Chondrocyte (in vitro differentiated cells): ENCODE data around the gene ZNF555. TPM values are rescaled to one million over a fixed set of nuclear protein-coding genes. Genes with fewer than 3 reads are reported as not detected.

Source experiments
- DNase-seq: peaks from one replicate; pipeline ENCODE4 v3.0.0; 2021; ENCODE audit warnings: mixed read lengths, low spot score
- H3K27ac Mint-ChIP-seq: one replicate; pipeline ENCODE4 v1.8.0; 2021; ENCODE audit warnings: mild to moderate bottlenecking, moderate library complexity, mixed read lengths; ENCODE audit not compliant: unreplicated experiment
- H3K27me3 Mint-ChIP-seq: 2 replicates; pipeline ENCODE4 v1.8.0; 2021; ENCODE audit warnings: low read depth, mixed read lengths
- H3K36me3 Mint-ChIP-seq: 2 replicates; pipeline ENCODE4 v1.8.0; 2021; ENCODE audit warnings: low read depth, mixed read lengths
- H3K4me1 Mint-ChIP-seq: 2 replicates; pipeline ENCODE4 v1.8.0; 2021; ENCODE audit warnings: low read depth, mild to moderate bottlenecking, mixed read lengths
- H3K4me3 Mint-ChIP-seq: one replicate; pipeline ENCODE4 v1.8.0; 2021; ENCODE audit warnings: mild to moderate bottlenecking, moderate library complexity, mixed read lengths; ENCODE audit not compliant: unreplicated experiment
- H3K9me3 Mint-ChIP-seq: 2 replicates; pipeline ENCODE4 v1.8.0; 2021; ENCODE audit warnings: low read depth, mixed read lengths
- CTCF ChIP-seq: fragments of 200-600 bp; sonication (generic); IDR thresholded peaks from 2 replicates; pipeline ENCODE4 v1.5.0; 2021; ENCODE audit warnings: antibody characterized with exemption, mild to moderate bottlenecking, moderate library complexity
- total RNA-seq: library from RNA; stranded (reverse); gene quantifications from 3 replicates; pipeline ENCODE4 v1.2.1, GENCODE V29; 2021

ZNF555 gene
- total RNA-seq, 1 donor from 2014 or later, result 9.2 TPM

- no peak for DNase-seq
- no peaks in the 10 kb centered on the region for H3K9me3 Mint-ChIP-seq
- H3K4me3 Mint-ChIP-seq, result no peak overlapping the region
- H3K36me3 Mint-ChIP-seq, result peaks cover 20% of the 10 kb centered on the region
- H3K27me3 Mint-ChIP-seq, result no peaks in the 10 kb centered on the region
- no peaks in the 10 kb centered on the region for H3K4me1 Mint-ChIP-seq
- no peak for TF ChIP-seq CTCF
- no peak overlapping the region for H3K27ac Mint-ChIP-seq
These were observed 41.8 kb upstream of the ZNF555 start for GRCh38 chr19:2799273-2800020.

GRCh38 chr19:2800506-2800905 lies 40.8 kb upstream of the ZNF555 start:
- Mint-ChIP-seq H3K27ac (no peak overlapping the region), H3K9me3 (no peaks in the 10 kb centered on the region), H3K4me1 (no peaks in the 10 kb centered on the region), H3K4me3 (no peak overlapping the region), H3K27me3 (no peaks in the 10 kb centered on the region), H3K36me3 (peaks cover 21% of the 10 kb centered on the region)
- no peak for TF ChIP-seq CTCF
- no peak for DNase-seq

- Mint-ChIP-seq H3K36me3 (peaks cover 13% of the 10 kb centered on the region), H3K9me3 (no peaks in the 10 kb centered on the region), H3K27me3 (no peaks in the 10 kb centered on the region), H3K27ac (no peak overlapping the region), H3K4me1 (no peaks in the 10 kb centered on the region), H3K4me3 (no peak overlapping the region)
- DNase-seq, result no peak
- TF ChIP-seq CTCF, result no peak
These were observed 38.4 kb upstream of the ZNF555 start for GRCh38 chr19:2802826-2803225.

- no peaks in the 10 kb centered on the region for H3K4me1 Mint-ChIP-seq
- no peak overlapping the region for H3K4me3 Mint-ChIP-seq
- no peak for TF ChIP-seq CTCF
- no peaks in the 10 kb centered on the region for H3K9me3 Mint-ChIP-seq
- H3K27me3 Mint-ChIP-seq, result no peaks in the 10 kb centered on the region
- H3K36me3 Mint-ChIP-seq, result peaks cover 13% of the 10 kb centered on the region
- H3K27ac Mint-ChIP-seq, result no peak overlapping the region
- DNase-seq, result no peak
These were observed 37.7 kb upstream of the ZNF555 start for GRCh38 chr19:2803486-2804155.

GRCh38 chr19:2804156-2805004 lies 36.9 kb upstream of the ZNF555 start:
- TF ChIP-seq CTCF, result no peak
- Mint-ChIP-seq H3K27me3 (no peaks in the 10 kb centered on the region), H3K4me1 (no peaks in the 10 kb centered on the region), H3K4me3 (no peak overlapping the region), H3K27ac (no peak overlapping the region), H3K36me3 (peaks cover 16% of the 10 kb centered on the region), H3K9me3 (no peaks in the 10 kb centered on the region)
- DNase-seq, result no peak
